GM12878 (cell line): ENCODE results near the gene MORC4. TPM values are rescaled to one million over a fixed set of nuclear protein-coding genes. Genes with fewer than 3 reads are reported as not detected.
A peak's percentile ranks its signal among the peaks of the same experiment; 100 is the strongest.

Experiments used
- ATAC-seq: fragments of 200-7000 bp; cut with Tn5 transposase; 3 replicates; pipeline ENCODE4 v1.9.1; 2020; ENCODE audit warnings: mild to moderate bottlenecking, moderate library complexity
- BruUV-seq: library from RNA; stranded (reverse); fragments of 400-500 nt; replicated peaks from 2 replicates; lab custom pipeline; 2021; lab: Mats Ljungman, UMichigan
- CTCF ChIA-PET: fragments of 300-600 bp; sonication (Branson Sonifier 250); formaldehyde crosslinking; extraction: SDS; loops from one replicate; lab custom pipeline; 2021; ENCODE audit warnings: inconsistent platforms; lab: Yijun Ruan, JAX
- POLR2A ChIA-PET: fragments of 350-600 bp; formaldehyde crosslinking; extraction: SDS; loops from one replicate; lab custom pipeline; 2021; ENCODE audit warnings: inconsistent platforms; lab: Charles Lee
- RAD21 ChIA-PET: fragments of 300-600 bp; sonication (Branson Sonifier 250); formaldehyde crosslinking; loops from one replicate; lab custom pipeline; 2023; ENCODE audit warnings: antibody characterized with exemption; ENCODE audit not compliant: unreplicated experiment; lab: Charles Lee
- SMC1A ChIA-PET: fragments of 300-600 bp; sonication (Branson Sonifier 250); formaldehyde crosslinking; loops from one replicate; lab custom pipeline; 2023; ENCODE audit not compliant: unreplicated experiment, uncharacterized antibody; lab: Charles Lee
- DNase-seq: peaks from one replicate; pipeline ENCODE4 v3.0.0-alpha.2; 2011; ENCODE audit warnings: low read depth, low spot score
- FAIRE-seq: peaks from 3 replicates; lab custom pipeline; 2011; peaks lifted over from hg19 to GRCh38; lab: Jason Lieb, UNC
- H2AFZ ChIP-seq: 2 replicates; pipeline ENCODE4 v1.6.0; 2011; ENCODE audit warnings: low read depth, low read length, control low read depth; ENCODE audit not compliant: control insufficient read depth
- H3K27ac ChIP-seq: 2 replicates; pipeline ENCODE4 v1.5.1; 2011; ENCODE audit warnings: control low read depth; ENCODE audit not compliant: control insufficient read depth, insufficient read depth
- H3K27me3 ChIP-seq, 2 experiments: replicated peaks in 1 of 2; 2 replicates each; pipeline versions ENCODE4 v1.6.0 to v1.6.1; 2011; ENCODE audit warnings: low read length in 1 of 2; ENCODE audit not compliant: control insufficient read depth in 2 of 2, insufficient read depth in 2 of 2
- H3K36me3 ChIP-seq, 2 experiments: 2 replicates each; pipeline ENCODE4 v1.5.1; 2011; ENCODE audit warnings: low read length in 1 of 2; ENCODE audit not compliant: control insufficient read depth in 2 of 2, insufficient read depth in 2 of 2
- H3K4me1 ChIP-seq: 2 replicates; pipeline ENCODE4 v1.6.1; 2011; ENCODE audit warnings: mild to moderate bottlenecking, low read length, moderate library complexity, mixed read lengths; ENCODE audit not compliant: control insufficient read depth, insufficient read depth
- H3K4me2 ChIP-seq: 2 replicates; pipeline ENCODE4 v1.6.0; 2011; ENCODE audit warnings: control low read depth; ENCODE audit not compliant: control insufficient read depth, insufficient read depth
- H3K4me3 ChIP-seq: fragments of 200-600 bp; sonication (generic); 2 replicates; pipeline ENCODE4 v1.5.1; 2016
- H3K79me2 ChIP-seq: 2 replicates; pipeline ENCODE4 v1.6.0; 2011; ENCODE audit warnings: low read length; ENCODE audit not compliant: control insufficient read depth, insufficient read depth
- H3K9ac ChIP-seq: 2 replicates; pipeline ENCODE4 v1.8.0; 2011; ENCODE audit warnings: low read length, control low read depth, mixed read lengths; ENCODE audit not compliant: control insufficient read depth, insufficient read depth
- H3K9me3 ChIP-seq: replicated peaks from 3 replicates; pipeline ENCODE4 v1.5.1; 2011; ENCODE audit warnings: mild to moderate bottlenecking, low read length; ENCODE audit not compliant: control insufficient read depth, insufficient read depth
- H4K20me1 ChIP-seq: 2 replicates; pipeline ENCODE4 v1.6.0; 2011; ENCODE audit not compliant: control insufficient read depth, insufficient read depth
- ATF7 ChIP-seq: fragments of 450-650 bp; IDR thresholded peaks from 2 replicates; pipeline ENCODE4 v1.6.1; 2016; ENCODE audit warnings: low read depth, mild to moderate bottlenecking
- PML ChIP-seq: IDR thresholded peaks from 2 replicates; pipeline ENCODE4 v1.6.1; 2012; ENCODE audit warnings: low read length, inconsistent platforms
- RFX5 ChIP-seq: IDR thresholded peaks from 2 replicates; pipeline ENCODE4 v1.6.1; 2011; ENCODE audit warnings: low read depth, low read length, improper control_type of control experiment
- TAF1 ChIP-seq: IDR thresholded peaks from 2 replicates; pipeline ENCODE4 v1.6.1; 2011; ENCODE audit warnings: mild to moderate bottlenecking, low read depth, low read length, borderline replicate concordance
- ZBED1 ChIP-seq: IDR thresholded peaks from 2 replicates; pipeline ENCODE4 v1.6.1; 2016; ENCODE audit warnings: borderline replicate concordance
- WGBS: methylation state at CpG from one replicate; pipeline ENCODE4 v1.1.6; 2016; ENCODE audit warnings: low lambda C conversion rate; ENCODE audit not compliant: insufficient replicate concordance, insufficient coverage; ENCODE audit errors: missing lambda C conversion rate; 5-methylcytosine and 5-hydroxymethylcytosine counted together
- in situ Hi-C: fragments of 300-500 bp; cut with MboI; formaldehyde crosslinking; loops from 9 replicates; pipeline ENCODE4 v1.14.3; 2018; ENCODE audit warnings: mixed read lengths
- intact Hi-C: fragments of 100-400 bp; cut with micrococcal nuclease; formaldehyde crosslinking; loops from one replicate; pipeline ENCODE4 v1.14.2; 2022; ENCODE audit not compliant: unreplicated experiment
- polyA plus RNA-seq, 11 experiments: library from polyadenylated mRNA; depleted of rRNA in 4 of 11; unstranded in 6 of 11; stranded (reverse) in 5 of 11; fragments of >200 nt; fragmentation: Nextera tagmentation in 4 of 11; fragmentation: Illumina TruSeq in 1 of 11; extraction: Ambion mirVana in 4 of 11; extraction: Trizol in 1 of 11; gene quantifications; 1 replicate in 1 of 11; 2 replicates in 10 of 11; pipeline versions ENCODE4 v1.2.1 to v1.2.3, GENCODE V29; 2011 to 2016; ENCODE audit warnings: inconsistent platforms in 2 of 11, missing spikeins in 2 of 11, low read depth in 1 of 11
- total RNA-seq, 4 experiments: library from RNA; depleted of rRNA in 3 of 4; stranded (reverse); fragments of >200 nt in 3 of 4; fragmentation: Illumina TruSeq in 1 of 4; extraction: Trizol in 1 of 4; gene quantifications; 2 replicates each; pipeline versions ENCODE4 v1.2.1 to v1.2.3, GENCODE V29; 2013 to 2021
- TF ChIP-seq, protein P1 (sequence below), 3 experiments: IDR thresholded peaks in 2 of 3; conservative IDR thresholded peaks in 1 of 3; 2 replicates each; pipeline ENCODE4 v1.5.1; 2011; ENCODE audit warnings: low read depth in 3 of 3, low read length in 3 of 3, mild to moderate bottlenecking in 3 of 3, control low read depth in 2 of 3, moderate library complexity in 2 of 3, inconsistent platforms in 1 of 3, mixed read lengths in 1 of 3; ENCODE audit not compliant: control insufficient read depth in 2 of 3, insufficient read depth in 1 of 3; ENCODE audit errors: extremely low read depth in 1 of 3

MORC4 gene
- total and polyA plus RNA-seq, 10 of the 15 experiments (the other 5 are each of a cell fraction or from before 2014, with no cell fraction given): 0.03 to 0.65 (median 0.26) TPM

- ChIA-PET SMC1A (interaction anchor here (0.7 kb wide), 1 partner anchor 61 kb away, joined by 3 read pairs; no protein-coding TSS in a partner anchor), RAD21 (interaction anchor here (0.8 to 1.3 kb wide), 2 partner anchors 61 to 63 kb away, joined by 3 read pairs; no protein-coding TSS in a partner anchor), CTCF (interaction anchor here (0.6 to 2.8 kb wide), 7 partner anchors 10 to 817 kb away, joined by 3 to 10 read pairs (median 3); partner anchors contain the start of genes NCBP2L and RIPPLY1), POLR2A (no interaction called here)
- no peaks in the 10 kb centered on the region for H3K79me2 ChIP-seq
- H3K4me1 ChIP-seq: no peaks in the 10 kb centered on the region
- H3K27ac ChIP-seq: no peak overlapping the region
- H3K36me3 ChIP-seq: no peaks in the 10 kb centered on the region
- no peaks in the 10 kb centered on the region for H3K9me3 ChIP-seq
- no peak for DNase-seq
- no peaks in the 10 kb centered on the region for H3K27me3 ChIP-seq
- no peak for TF ChIP-seq PML
- TF ChIP-seq ATF7: no peak
- no peak for TF ChIP-seq ZBED1
- TF ChIP-seq, protein P1, sequence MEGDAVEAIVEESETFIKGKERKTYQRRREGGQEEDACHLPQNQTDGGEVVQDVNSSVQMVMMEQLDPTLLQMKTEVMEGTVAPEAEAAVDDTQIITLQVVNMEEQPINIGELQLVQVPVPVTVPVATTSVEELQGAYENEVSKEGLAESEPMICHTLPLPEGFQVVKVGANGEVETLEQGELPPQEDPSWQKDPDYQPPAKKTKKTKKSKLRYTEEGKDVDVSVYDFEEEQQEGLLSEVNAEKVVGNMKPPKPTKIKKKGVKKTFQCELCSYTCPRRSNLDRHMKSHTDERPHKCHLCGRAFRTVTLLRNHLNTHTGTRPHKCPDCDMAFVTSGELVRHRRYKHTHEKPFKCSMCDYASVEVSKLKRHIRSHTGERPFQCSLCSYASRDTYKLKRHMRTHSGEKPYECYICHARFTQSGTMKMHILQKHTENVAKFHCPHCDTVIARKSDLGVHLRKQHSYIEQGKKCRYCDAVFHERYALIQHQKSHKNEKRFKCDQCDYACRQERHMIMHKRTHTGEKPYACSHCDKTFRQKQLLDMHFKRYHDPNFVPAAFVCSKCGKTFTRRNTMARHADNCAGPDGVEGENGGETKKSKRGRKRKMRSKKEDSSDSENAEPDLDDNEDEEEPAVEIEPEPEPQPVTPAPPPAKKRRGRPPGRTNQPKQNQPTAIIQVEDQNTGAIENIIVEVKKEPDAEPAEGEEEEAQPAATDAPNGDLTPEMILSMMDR (IDR thresholded peaks at IDR 0.05 in 2 of 3, conservative IDR thresholded peaks at IDR 0.05 in 1 of 3; ENCODE audit: control insufficient read depth in 2 of 3, extremely low read depth in 1 of 3, insufficient read depth in 1 of 3, low read depth in 3 of 3, low read length in 3 of 3): peak in 1 of 3 experiments; percentile 13; a peak in 1 of 6 replicates
- TF ChIP-seq TAF1: no peak
- H3K9ac ChIP-seq: no peak overlapping the region
- H3K4me3 ChIP-seq: no peak overlapping the region
- 13% methylated on average over 2 of the region's 2 CpGs for WGBS
- H4K20me1 ChIP-seq: no peaks in the 10 kb centered on the region
- H2AFZ ChIP-seq: no peak overlapping the region
- FAIRE-seq: no peak
- BruUV-seq: no TSS peak
- no peak for ATAC-seq
- intact Hi-C loops (no loop called here), in situ Hi-C loops (no loop called here)
- H3K4me2 ChIP-seq: no peak overlapping the region
Measured at GRCh38 chrX:106959901-106960300, 40.1 kb downstream of the MORC4 start.

- ATAC-seq: no peak
- WGBS: 0% methylated on average over 1 of the region's 1 CpG
- TF ChIP-seq RFX5: no peak
Measured at GRCh38 chrX:106957856-106958255, 42.2 kb downstream of the MORC4 start.

More at GRCh38 chrX:106957856-106958255, 42.2 kb downstream of the MORC4 start:
- in situ Hi-C loops (no loop called here), intact Hi-C loops (no loop called here)
- no peaks in the 10 kb centered on the region for H3K4me1 ChIP-seq
- H3K27me3 ChIP-seq: no peaks in the 10 kb centered on the region
- no TSS peak for BruUV-seq
- no peaks in the 10 kb centered on the region for H3K36me3 ChIP-seq
- DNase-seq (no peak), FAIRE-seq (no peak)
- no peak overlapping the region for H3K4me2 ChIP-seq
- H3K9ac ChIP-seq: no peak overlapping the region
- H2AFZ ChIP-seq: no peak overlapping the region
- ChIA-PET SMC1A (no interaction called here), CTCF (no interaction called here), POLR2A (no interaction called here), RAD21 (no interaction called here)
- H3K4me3 ChIP-seq: no peak overlapping the region
- no peaks in the 10 kb centered on the region for H4K20me1 ChIP-seq
- no peaks in the 10 kb centered on the region for H3K9me3 ChIP-seq
- H3K79me2 ChIP-seq: no peaks in the 10 kb centered on the region
- H3K27ac ChIP-seq: no peak overlapping the region
